GM10266 (cell line): Measurements from ENCODE around the gene WDR6.
A peak's percentile ranks its signal among the peaks of the same experiment; 100 is the strongest.

ENCODE experiments used
- DNase-seq: peaks from one replicate; pipeline ENCODE4 v3.0.0; 2012; ENCODE audit errors: extremely low spot score
- CTCF ChIP-seq: IDR thresholded peaks from 2 replicates; pipeline ENCODE4 v1.5.1; 2012; ENCODE audit warnings: mild to moderate bottlenecking, low read depth; ENCODE audit not compliant: control insufficient read depth, insufficient read depth; ENCODE audit errors: missing control alignments

The WDR6 gene

GRCh38 chr3:49007068-49007770 lies at the start of gene WDR6:
Gene WDR6 (plus strand): TSS chr3:49007391. CDS start chr3:49007432, 41 bp downstream.
- DNase-seq = peak; percentile 96
- peak; percentile 44 for TF ChIP-seq CTCF

GRCh38 chr3:48960841-48961413 lies 46.3 kb upstream of the WDR6 start:
- peak; percentile 22 for DNase-seq
- no peak for TF ChIP-seq CTCF

- no peak for DNase-seq
- no peak for TF ChIP-seq CTCF
These were observed 44.9 kb upstream of the WDR6 start for GRCh38 chr3:48962340-48962739.

GRCh38 chr3:48962939-48963338 lies 44.3 kb upstream of the WDR6 start:
- DNase-seq = no peak
- no peak for TF ChIP-seq CTCF

GRCh38 chr3:48963591-48963990 lies 43.6 kb upstream of the WDR6 start:
- TF ChIP-seq CTCF = no peak
- DNase-seq = no peak

- DNase-seq = no peak
- TF ChIP-seq CTCF = no peak
These were observed 40.8 kb upstream of the WDR6 start for GRCh38 chr3:48966367-48966766.

- no peak for DNase-seq
- no peak for TF ChIP-seq CTCF
These were observed 40.3 kb upstream of the WDR6 start for GRCh38 chr3:48966876-48967361.
